Progenitor cell of endocrine pancreas (in vitro differentiated cells): ENCODE results near the gene LPCAT3. TPM values are rescaled to one million over a fixed set of nuclear protein-coding genes. Genes with fewer than 3 reads are reported as not detected.

Experiments
- DNase-seq: peaks from one replicate; pipeline ENCODE4 v3.0.0; 2021; ENCODE audit warnings: low spot score; ENCODE audit not compliant: unreplicated experiment
- H3K27ac Mint-ChIP-seq: 2 replicates; pipeline ENCODE4 v1.8.0; 2021; ENCODE audit warnings: mild to moderate bottlenecking, moderate library complexity, mixed read lengths
- H3K27me3 Mint-ChIP-seq: 2 replicates; pipeline ENCODE4 v1.8.0; 2021; ENCODE audit warnings: mixed read lengths
- H3K36me3 Mint-ChIP-seq: 2 replicates; pipeline ENCODE4 v1.8.0; 2022; ENCODE audit warnings: mixed read lengths; ENCODE audit not compliant: insufficient read depth
- H3K4me1 Mint-ChIP-seq: 2 replicates; pipeline ENCODE4 v1.8.0; 2021; ENCODE audit warnings: low read depth, mixed read lengths
- H3K4me3 Mint-ChIP-seq: 2 replicates; pipeline ENCODE4 v1.8.0; 2021; ENCODE audit warnings: low read depth, mild to moderate bottlenecking, moderate library complexity, mixed read lengths
- H3K9me3 Mint-ChIP-seq: 2 replicates; pipeline ENCODE4 v1.8.0; 2021; ENCODE audit warnings: low read depth, mixed read lengths
- CTCF ChIP-seq: fragments of 200-600 bp; sonication (generic); IDR thresholded peaks from one replicate; pipeline ENCODE4 v1.5.0; 2021; ENCODE audit warnings: antibody characterized with exemption, mild to moderate bottlenecking; ENCODE audit not compliant: unreplicated experiment
- total RNA-seq: library from RNA; stranded (reverse); gene quantifications from 2 replicates; pipeline ENCODE4 v1.2.1, GENCODE V29; 2021

LPCAT3 gene
- total RNA-seq, 1 donor from 2014 or later: 81.8 TPM

GRCh38 chr12:7023114-7023513 lies 4.8 kb upstream of the LPCAT3 start:
- no peak for TF ChIP-seq CTCF
- H3K4me3 Mint-ChIP-seq: no peak overlapping the region

GRCh38 chr12:7021956-7022355 lies 3.7 kb upstream of the LPCAT3 start:
- H3K4me3 Mint-ChIP-seq: no peak overlapping the region
- no peak for DNase-seq
- peaks cover 3% of the 10 kb centered on the region for H3K27me3 Mint-ChIP-seq
- peaks cover 16% of the 10 kb centered on the region for H3K4me1 Mint-ChIP-seq
- no peaks in the 10 kb centered on the region for H3K9me3 Mint-ChIP-seq
- H3K36me3 Mint-ChIP-seq: no peaks in the 10 kb centered on the region
- H3K27ac Mint-ChIP-seq: no peak overlapping the region
- TF ChIP-seq CTCF: no peak

More at GRCh38 chr12:7023114-7023513, 4.8 kb upstream of the LPCAT3 start:
- H3K27ac Mint-ChIP-seq: no peak overlapping the region
- no peaks in the 10 kb centered on the region for H3K9me3 Mint-ChIP-seq
- peaks cover 7% of the 10 kb centered on the region for H3K4me1 Mint-ChIP-seq
- H3K27me3 Mint-ChIP-seq: peaks cover 3% of the 10 kb centered on the region
- H3K36me3 Mint-ChIP-seq: no peaks in the 10 kb centered on the region
- DNase-seq: no peak

GRCh38 chr12:7019043-7019569 lies 830 bp upstream of the LPCAT3 start:
- DNase-seq: no peak
- no peaks in the 10 kb centered on the region for H3K36me3 Mint-ChIP-seq
- no peak for TF ChIP-seq CTCF

GRCh38 chr12:7017870-7018349 lies 366 bp downstream of the LPCAT3 start:
- no peak for TF ChIP-seq CTCF
- Mint-ChIP-seq H3K4me3 (peak overlapping the region; percentile 78), H3K9me3 (no peaks in the 10 kb centered on the region), H3K36me3 (no peaks in the 10 kb centered on the region), H3K4me1 (peaks cover 23% of the 10 kb centered on the region), H3K27me3 (no peaks in the 10 kb centered on the region), H3K27ac (peak overlapping the region; percentile 97)
- DNase-seq: no peak

More at GRCh38 chr12:7019043-7019569, 830 bp upstream of the LPCAT3 start:
- peak overlapping the region; percentile 97 for H3K27ac Mint-ChIP-seq
- H3K27me3 Mint-ChIP-seq: peaks cover 2% of the 10 kb centered on the region
- H3K9me3 Mint-ChIP-seq: no peaks in the 10 kb centered on the region
- H3K4me3 Mint-ChIP-seq: peak overlapping the region; percentile 78
- H3K4me1 Mint-ChIP-seq: peaks cover 23% of the 10 kb centered on the region

GRCh38 chr12:7016958-7017571 lies 1.2 kb downstream of the LPCAT3 start:
- Mint-ChIP-seq H3K9me3 (no peaks in the 10 kb centered on the region), H3K4me3 (peak overlapping the region; percentile 78), H3K27me3 (no peaks in the 10 kb centered on the region), H3K4me1 (peaks cover 23% of the 10 kb centered on the region), H3K36me3 (no peaks in the 10 kb centered on the region), H3K27ac (no peak overlapping the region)
- DNase-seq: no peak
- no peak for TF ChIP-seq CTCF
